Measurements from ENCODE around the gene NIN. TPM values are rescaled to one million over a fixed set of nuclear protein-coding genes. Genes with fewer than 3 reads are reported as not detected.
"Not testable (repeated sequence)": the region's sequence is repeated elsewhere in the genome, so short reads cannot be mapped to it uniquely, and the experiment has no call there.

Gene NIN
- total RNA-seq, 4 donors from 2014 or later, result 22.3 to 25.5 (median 22.5) TPM

GRCh38 chr14:50821510-50822464, 9.2 kb downstream of the NIN start:
- H3K4me1 ChIP-seq, result peaks cover 0 to 6% of the 10 kb centered on the region in 2 donors
- WGBS, 2 donors, result 72 to 81% methylated on average over 10 to 13 of the region's 13 CpGs
- intact Hi-C loops (cut with DNase I), result no loop called here
- H3K27me3 ChIP-seq, result no peaks in the 10 kb centered on the region
- H3K36me3 ChIP-seq, result no peaks in the 10 kb centered on the region
- no peaks in the 10 kb centered on the region for H3K9me3 ChIP-seq
- H3K27ac ChIP-seq, result no peak overlapping the region
- H3K4me3 ChIP-seq (replicated peaks in 1 of 3), result no peak overlapping the region
- DNase-seq, result no peak
- TF ChIP-seq CTCF (IDR thresholded peaks at IDR 0.05), result no peak
- TF ChIP-seq POLR2A (IDR thresholded peaks at IDR 0.05), result no peak

- Histone ChIP-seq H3K4me3 (replicated peaks in 1 of 3) (no peak overlapping the region), H3K27ac (no peak overlapping the region), H3K27me3 (no peaks in the 10 kb centered on the region), H3K4me1 (peaks cover 0 to 6% of the 10 kb centered on the region in 2 donors), H3K9me3 (no peaks in the 10 kb centered on the region), H3K36me3 (no peaks in the 10 kb centered on the region)
- 90 to 92% methylated on average over 3 of the region's 3 CpGs for WGBS, 2 donors
- DNase-seq, result no peak
- intact Hi-C loops (cut with DNase I), result no loop called here
- no peak for TF ChIP-seq POLR2A (IDR thresholded peaks at IDR 0.05)
- no peak for TF ChIP-seq CTCF (IDR thresholded peaks at IDR 0.05)
These were observed 10.0 kb downstream of the NIN start for GRCh38 chr14:50820786-50821509.

GRCh38 chr14:50819303-50819702, 11.7 kb downstream of the NIN start:
- H3K27ac ChIP-seq; H3K4me3 ChIP-seq (replicated peaks in 1 of 3); H3K27me3 ChIP-seq; H3K9me3 ChIP-seq; DNase-seq; intact Hi-C loops (cut with DNase I); H3K4me1 ChIP-seq; H3K36me3 ChIP-seq: not testable (repeated sequence)
- WGBS, 2 donors, result 92 to 95% methylated on average over 6 of the region's 6 CpGs

GRCh38 chr14:50816395-50817047, 14.4 kb downstream of the NIN start:
- Histone ChIP-seq H3K4me1 (no peaks in the 10 kb centered on the region), H3K27me3 (no peaks in the 10 kb centered on the region), H3K36me3 (no peaks in the 10 kb centered on the region), H3K9me3 (no peaks in the 10 kb centered on the region), H3K27ac (no peak overlapping the region), H3K4me3 (replicated peaks in 1 of 3) (no peak overlapping the region)
- TF ChIP-seq CTCF (IDR thresholded peaks at IDR 0.05) (no peak), POLR2A (IDR thresholded peaks at IDR 0.05) (no peak)
- intact Hi-C loops (cut with DNase I), result no loop called here
- WGBS, 2 donors, result 59 to 66% methylated on average over 6 of the region's 6 CpGs
- DNase-seq, result no peak

GRCh38 chr14:50815526-50815925, 15.4 kb downstream of the NIN start:
- intact Hi-C loops (cut with DNase I); H3K9me3 ChIP-seq; H3K27ac ChIP-seq; H3K27me3 ChIP-seq; H3K36me3 ChIP-seq; H3K4me3 ChIP-seq (replicated peaks in 1 of 3); DNase-seq; H3K4me1 ChIP-seq: not testable (repeated sequence)
- 95 to 98% methylated on average over 5 of the region's 5 CpGs for WGBS, 2 donors

- H3K36me3 ChIP-seq; DNase-seq; H3K4me3 ChIP-seq (replicated peaks in 1 of 3); H3K9me3 ChIP-seq; H3K27ac ChIP-seq; H3K4me1 ChIP-seq; intact Hi-C loops (cut with DNase I); H3K27me3 ChIP-seq: not testable (repeated sequence)
- 0 to 46% methylated on average over 1 of the region's 1 CpG for WGBS, 2 donors
These were observed 15.9 kb downstream of the NIN start for GRCh38 chr14:50815058-50815457.
